Dendritic cell treated with granulocyte-macrophage colony-stimulating factor and Interleukin-4, amounts not matched to agents 40 ng/mL and 50 ng/mL, for 4 days (primary cell): Measurements from ENCODE around the gene SLC1A5.
"Not testable (repeated sequence)": the region's sequence is repeated elsewhere in the genome, so short reads cannot be mapped to it uniquely, and the experiment has no call there.

Experiments
- H3K27ac Mint-ChIP-seq: one replicate; pipeline ENCODE4 v1.8.0; 2022; ENCODE audit warnings: mild to moderate bottlenecking, mixed read lengths
- H3K27me3 Mint-ChIP-seq: one replicate; pipeline ENCODE4 v1.8.0; 2022; ENCODE audit warnings: mild to moderate bottlenecking, mixed read lengths
- H3K36me3 Mint-ChIP-seq: one replicate; pipeline ENCODE4 v1.8.0; 2022; ENCODE audit warnings: low read depth, mixed read lengths
- H3K4me1 Mint-ChIP-seq: one replicate; pipeline ENCODE4 v1.8.0; 2022; ENCODE audit warnings: low read depth, mixed read lengths
- H3K4me3 Mint-ChIP-seq: one replicate; pipeline ENCODE4 v1.8.0; 2022; ENCODE audit warnings: mild to moderate bottlenecking, moderate library complexity, mixed read lengths
- H3K9me3 Mint-ChIP-seq: one replicate; pipeline ENCODE4 v1.8.0; 2022; ENCODE audit warnings: mixed read lengths
- intact Hi-C: fragments of 100-400 bp; cut with micrococcal nuclease; formaldehyde crosslinking; loops from one replicate; pipeline ENCODE4 v1.15.0; 2022

The SLC1A5 gene

GRCh38 chr19:46772170-46773017 lies 16.0 kb downstream of the SLC1A5 start:
- H3K9me3 Mint-ChIP-seq, result no peaks in the 10 kb centered on the region
- intact Hi-C loops, result no loop called here
- no peaks in the 10 kb centered on the region for H3K27me3 Mint-ChIP-seq
- H3K36me3 Mint-ChIP-seq, result peaks cover 42% of the 10 kb centered on the region
- no peak overlapping the region for H3K27ac Mint-ChIP-seq
- no peak overlapping the region for H3K4me3 Mint-ChIP-seq
- peaks cover 6% of the 10 kb centered on the region for H3K4me1 Mint-ChIP-seq

DNA sequence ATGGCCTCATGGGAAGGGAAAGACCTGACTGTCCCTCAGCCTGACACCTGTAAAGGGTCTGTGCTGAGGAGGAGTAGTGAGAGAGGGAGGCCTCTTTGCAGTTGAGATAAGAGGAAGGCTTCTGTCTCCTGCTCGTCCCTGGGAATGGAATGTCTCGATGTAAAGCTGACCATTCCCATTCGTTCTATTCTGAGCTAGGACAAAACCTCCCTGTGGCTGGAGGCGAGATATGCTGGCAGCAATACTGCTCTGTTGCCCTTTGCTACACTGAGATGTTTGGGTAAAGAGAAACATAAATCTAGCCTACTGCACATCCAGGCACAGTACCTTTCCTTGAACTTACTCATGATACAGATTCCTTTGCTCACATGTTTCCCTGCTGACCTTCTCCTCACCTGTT lies 19.6 kb downstream of the SLC1A5 start:
- H3K36me3 Mint-ChIP-seq, intact Hi-C loops, H3K27me3 Mint-ChIP-seq, H3K4me3 Mint-ChIP-seq, H3K9me3 Mint-ChIP-seq: not testable (repeated sequence)
- peaks cover 14% of the 10 kb centered on the region for H3K4me1 Mint-ChIP-seq
- peak overlapping the region; percentile 9 for H3K27ac Mint-ChIP-seq

DNA sequence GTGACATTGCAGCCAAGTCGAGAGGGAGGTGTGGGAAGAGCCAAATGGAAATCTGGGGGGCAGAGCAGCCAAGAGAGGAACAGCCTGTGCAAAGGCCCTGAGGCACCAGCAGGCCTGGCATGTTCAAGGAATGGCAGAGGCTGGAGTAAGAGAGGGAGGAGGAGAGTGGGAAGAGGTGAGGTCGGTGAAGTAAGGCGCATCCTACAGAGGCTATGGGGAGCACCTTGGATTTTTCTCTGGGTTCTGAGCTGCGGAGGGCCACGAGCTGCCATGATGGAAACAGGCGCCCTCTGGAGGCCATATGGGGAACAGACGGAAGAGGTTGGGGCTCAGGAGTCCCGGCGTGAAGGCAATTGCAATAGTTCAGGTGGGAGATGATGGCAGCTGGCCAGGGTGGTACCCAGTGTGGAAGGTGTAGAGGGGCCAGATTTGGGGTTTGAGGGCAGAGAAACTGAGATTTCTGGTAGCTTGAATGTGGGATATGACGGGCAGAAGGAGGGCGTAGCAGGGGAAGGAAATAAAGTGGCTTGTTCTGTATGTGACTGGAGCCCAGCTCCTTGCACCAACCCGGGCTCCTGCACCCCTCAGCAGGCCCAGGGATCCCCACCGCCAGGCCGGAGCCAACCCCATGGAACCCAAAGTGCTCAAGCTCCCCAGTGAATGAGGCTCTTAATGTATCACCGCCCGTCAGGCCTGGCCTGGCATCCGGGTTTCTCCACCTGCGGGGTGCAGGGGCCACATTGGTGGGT lies 21.7 kb downstream of the SLC1A5 start:
- no peak overlapping the region for H3K4me3 Mint-ChIP-seq
- peaks cover under 1% of the 10 kb centered on the region for H3K36me3 Mint-ChIP-seq
- no peaks in the 10 kb centered on the region for H3K9me3 Mint-ChIP-seq
- intact Hi-C loops, result no loop called here
- peaks cover 16% of the 10 kb centered on the region for H3K4me1 Mint-ChIP-seq
- H3K27me3 Mint-ChIP-seq, result no peaks in the 10 kb centered on the region
- no peak overlapping the region for H3K27ac Mint-ChIP-seq

- Mint-ChIP-seq H3K27ac (peak overlapping the region; percentile 59), H3K36me3 (no peaks in the 10 kb centered on the region), H3K4me3 (no peak overlapping the region), H3K27me3 (no peaks in the 10 kb centered on the region), H3K9me3 (no peaks in the 10 kb centered on the region), H3K4me1 (peaks cover 21% of the 10 kb centered on the region)
- intact Hi-C loops, result no loop called here
Measured at GRCh38 chr19:46764817-46765291, 23.5 kb downstream of the SLC1A5 start.

DNA sequence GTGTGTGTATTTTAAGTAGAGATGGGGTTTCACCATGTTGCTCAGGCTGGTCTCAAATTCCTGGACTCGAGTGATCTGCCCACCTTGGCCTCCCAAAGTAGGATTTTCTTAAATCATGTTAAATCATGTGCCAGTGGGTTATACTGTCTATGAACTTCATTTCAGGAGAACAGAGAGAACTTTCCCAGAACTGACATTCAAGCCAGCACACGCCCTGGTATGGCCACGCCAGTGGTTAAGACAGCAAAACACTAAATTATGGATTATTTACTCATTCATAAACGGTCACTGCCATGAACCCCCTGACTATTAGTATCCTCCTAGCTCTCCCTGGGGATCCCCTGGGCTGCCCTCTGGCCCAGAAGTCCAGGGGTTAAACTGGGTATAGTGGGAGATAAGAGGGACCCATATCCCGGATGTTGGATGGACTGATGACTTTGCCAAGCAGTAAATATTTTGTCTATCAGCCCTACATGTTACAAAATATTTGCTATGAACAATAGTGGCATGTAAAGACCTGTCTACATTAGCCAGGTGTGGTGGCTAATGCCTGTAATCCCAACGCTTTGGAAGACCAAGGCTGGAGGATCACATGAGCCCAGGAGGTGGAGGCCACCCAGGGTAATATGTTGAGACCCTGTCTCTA lies 26.0 kb downstream of the SLC1A5 start:
- Mint-ChIP-seq H3K4me3 (no peak overlapping the region), H3K9me3 (no peaks in the 10 kb centered on the region)
- intact Hi-C loops, result no loop called here

DNA sequence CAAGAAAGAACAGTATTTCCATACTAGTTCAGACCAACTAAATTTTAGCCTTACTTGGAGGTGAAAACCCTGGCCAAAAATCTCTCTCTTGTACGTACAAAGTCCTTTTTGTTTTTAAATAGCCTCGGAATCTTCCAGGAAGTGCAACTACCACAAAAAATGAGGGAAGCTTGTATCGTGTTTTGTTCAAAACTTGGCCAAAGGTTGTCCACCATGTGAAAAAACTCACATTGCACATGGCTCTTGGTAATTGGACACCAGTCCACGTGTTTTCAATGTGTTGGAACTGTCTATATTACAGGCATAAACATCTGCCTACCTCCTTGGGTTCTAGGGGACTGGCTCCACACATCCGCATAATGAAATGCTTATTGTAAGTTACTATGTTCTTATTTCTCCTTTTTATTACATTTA lies 27.0 kb downstream of the SLC1A5 start:
- Mint-ChIP-seq H3K9me3 (no peaks in the 10 kb centered on the region), H3K4me3 (no peak overlapping the region), H3K36me3 (peaks cover 8% of the 10 kb centered on the region), H3K27ac (no peak overlapping the region), H3K27me3 (no peaks in the 10 kb centered on the region), H3K4me1 (peaks cover 41% of the 10 kb centered on the region)
- intact Hi-C loops, result no loop called here

More for the DNA sequence above, 26.0 kb downstream of the SLC1A5 start:
- no peaks in the 10 kb centered on the region for H3K27me3 Mint-ChIP-seq
- H3K27ac Mint-ChIP-seq, result no peak overlapping the region
- H3K36me3 Mint-ChIP-seq, result no peaks in the 10 kb centered on the region
- H3K4me1 Mint-ChIP-seq, result peaks cover 38% of the 10 kb centered on the region

GRCh38 chr19:46760897-46761296 lies 27.5 kb downstream of the SLC1A5 start:
- Mint-ChIP-seq H3K4me1 (peaks cover 43% of the 10 kb centered on the region), H3K36me3 (peaks cover 11% of the 10 kb centered on the region)
- intact Hi-C loops, H3K4me3 Mint-ChIP-seq, H3K27me3 Mint-ChIP-seq, H3K27ac Mint-ChIP-seq, H3K9me3 Mint-ChIP-seq: not testable (repeated sequence)

- Mint-ChIP-seq H3K4me3 (no peak overlapping the region), H3K27me3 (no peaks in the 10 kb centered on the region), H3K9me3 (no peaks in the 10 kb centered on the region), H3K4me1 (peaks cover 46% of the 10 kb centered on the region), H3K36me3 (peaks cover 11% of the 10 kb centered on the region), H3K27ac (no peak overlapping the region)
- intact Hi-C loops, result no loop called here
Measured at GRCh38 chr19:46760363-46760762, 28.0 kb downstream of the SLC1A5 start.

GRCh38 chr19:46759817-46760333 lies 28.5 kb downstream of the SLC1A5 start:
- no peak overlapping the region for H3K4me3 Mint-ChIP-seq

GRCh38 chr19:46759206-46759605 lies 29.2 kb downstream of the SLC1A5 start:
- peak overlapping the region; percentile 41 for H3K27ac Mint-ChIP-seq
- no peak overlapping the region for H3K4me3 Mint-ChIP-seq
- intact Hi-C loops, result no loop called here
- H3K9me3 Mint-ChIP-seq, result no peaks in the 10 kb centered on the region
- H3K4me1 Mint-ChIP-seq, result peaks cover 45% of the 10 kb centered on the region
- H3K36me3 Mint-ChIP-seq, result peaks cover 11% of the 10 kb centered on the region
- H3K27me3 Mint-ChIP-seq, result no peaks in the 10 kb centered on the region

More at GRCh38 chr19:46759817-46760333, 28.5 kb downstream of the SLC1A5 start:
- Mint-ChIP-seq H3K4me1 (peaks cover 47% of the 10 kb centered on the region), H3K27ac (peak overlapping the region; percentile 41), H3K9me3 (no peaks in the 10 kb centered on the region), H3K36me3 (peaks cover 11% of the 10 kb centered on the region), H3K27me3 (no peaks in the 10 kb centered on the region)
- intact Hi-C loops, result no loop called here

DNA sequence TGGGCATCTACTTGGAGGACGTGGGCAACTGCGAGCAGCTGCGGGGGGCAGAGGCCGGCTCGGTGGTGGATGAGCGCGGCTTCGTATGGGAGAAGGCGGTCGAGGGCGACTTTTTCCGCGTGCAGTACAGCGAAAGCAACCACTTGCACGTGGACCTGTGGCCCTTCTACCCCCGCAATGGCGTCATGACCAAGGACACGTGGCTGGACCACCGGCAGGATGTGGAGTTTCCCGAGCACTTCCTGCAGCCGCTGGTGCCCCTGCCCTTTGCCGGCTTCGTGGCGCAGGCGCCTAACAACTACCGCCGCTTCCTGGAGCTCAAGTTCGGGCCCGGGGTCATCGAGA lies 31.9 kb downstream of the SLC1A5 start:
- Mint-ChIP-seq H3K9me3 (no peaks in the 10 kb centered on the region), H3K4me3 (peak overlapping the region; percentile 17), H3K36me3 (peaks cover 22% of the 10 kb centered on the region), H3K27me3 (no peaks in the 10 kb centered on the region), H3K4me1 (peaks cover 56% of the 10 kb centered on the region), H3K27ac (no peak overlapping the region)
- intact Hi-C loops, result no loop called here

GRCh38 chr19:46755853-46756543 lies 32.4 kb downstream of the SLC1A5 start:
- H3K9me3 Mint-ChIP-seq, result no peaks in the 10 kb centered on the region
- H3K27me3 Mint-ChIP-seq, result no peaks in the 10 kb centered on the region
- intact Hi-C loops, result no loop called here
- H3K4me3 Mint-ChIP-seq, result no peak overlapping the region
- H3K27ac Mint-ChIP-seq, result no peak overlapping the region
- peaks cover 23% of the 10 kb centered on the region for H3K36me3 Mint-ChIP-seq
- peaks cover 55% of the 10 kb centered on the region for H3K4me1 Mint-ChIP-seq

DNA sequence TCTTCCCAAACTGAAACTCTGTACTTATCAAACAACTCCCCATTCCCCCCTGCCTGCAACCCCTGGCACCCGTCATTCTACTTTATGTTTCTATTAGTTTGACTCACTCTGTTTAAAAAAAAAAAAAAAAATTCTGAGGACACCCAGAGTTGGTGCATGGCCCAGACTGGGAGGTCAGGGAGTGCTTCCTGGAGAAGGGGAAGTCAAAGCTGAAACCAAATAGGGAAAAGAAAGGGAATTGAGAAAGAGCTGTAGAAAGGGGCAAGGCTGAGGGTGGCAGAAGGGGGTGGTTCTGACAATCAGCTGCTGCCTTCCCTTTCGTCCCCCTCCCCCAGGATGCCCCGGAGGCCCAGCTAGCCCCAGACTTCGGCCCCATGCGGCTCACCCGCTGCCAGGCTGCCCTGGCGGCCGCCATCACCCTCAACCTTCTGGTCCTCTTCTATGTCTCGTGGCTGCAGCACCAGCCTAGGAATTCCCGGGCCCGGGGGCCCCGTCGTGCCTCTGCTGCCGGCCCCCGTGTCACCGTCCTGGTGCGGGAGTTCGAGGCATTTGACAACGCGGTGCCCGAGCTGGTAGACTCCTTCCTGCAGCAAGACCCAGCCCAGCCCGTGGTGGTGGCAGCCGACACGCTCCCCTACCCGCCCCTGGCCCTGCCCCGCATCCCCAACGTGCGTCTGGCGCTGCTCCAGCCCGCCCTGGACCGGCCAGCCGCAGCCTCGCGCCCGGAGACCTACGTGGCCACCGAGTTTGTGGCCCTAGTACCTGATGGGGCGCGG lies 33.1 kb downstream of the SLC1A5 start:
- Mint-ChIP-seq H3K36me3 (peaks cover 30% of the 10 kb centered on the region), H3K27ac (peak overlapping the region; percentile 12), H3K4me1 (peaks cover 57% of the 10 kb centered on the region), H3K9me3 (no peaks in the 10 kb centered on the region), H3K4me3 (no peak overlapping the region), H3K27me3 (no peaks in the 10 kb centered on the region)
- intact Hi-C loops, result no loop called here
